Mucosa of descending colon (tissue), 3 donors: ENCODE measurements around the gene ANKS1B. TPM values are rescaled to one million over a fixed set of nuclear protein-coding genes. Genes with fewer than 3 reads are reported as not detected.

ENCODE experiments used
- ATAC-seq: fragments of 200-7000 bp; cut with Tn5 transposase; one replicate; pipeline ENCODE4 v1.9.1; 2020; ENCODE audit warnings: mild to moderate bottlenecking, moderate library complexity
- DNase-seq, 3 donors: peaks; one replicate each; pipeline ENCODE4 v3.0.0-alpha.2; 2020
- H3K36me3 ChIP-seq: fragments of 200-600 bp; one replicate; pipeline ENCODE4 v1.8.0; 2021; ENCODE audit warnings: low read depth, mild to moderate bottlenecking
- H3K4me1 ChIP-seq: fragments of 200-600 bp; one replicate; pipeline ENCODE4 v1.8.0; 2021; ENCODE audit warnings: low read depth, mild to moderate bottlenecking
- H3K4me3 ChIP-seq: fragments of 200-600 bp; one replicate; pipeline ENCODE4 v1.8.0; 2021; ENCODE audit warnings: mild to moderate bottlenecking
- H3K9me3 ChIP-seq: fragments of 200-600 bp; one replicate; pipeline ENCODE4 v1.8.0; 2021; ENCODE audit warnings: mild to moderate bottlenecking
- intact Hi-C, 2 donors: fragments of 100-400 bp; cut with DNase I in 1 of 2; cut with micrococcal nuclease in 1 of 2; formaldehyde crosslinking; loops; one replicate each; pipeline versions ENCODE4 v1.11.0 to v1.11.1; 2022; cut with DNase I, micrococcal nuclease
- total RNA-seq, 3 donors: library from RNA; stranded (reverse); fragmentation: NEBNext Ultra II Directional in 2 of 3; extraction: Animal tissue kit (Norgen Biotek cat#: 25700) in 2 of 3; gene quantifications; one replicate each; pipeline versions ENCODE4 v1.2.1 to v1.2.4, GENCODE V29; 2021 to 2023
- TF ChIP-seq, protein P1 (sequence below): fragments of 200-600 bp; IDR thresholded peaks from one replicate; pipeline ENCODE4 v1.8.0; 2022; ENCODE audit warnings: antibody characterized with exemption, mild to moderate bottlenecking
- donor health status: DM: no; HTN: no; CAD: no; lungs with moderate emphysema.
- donor health status: DM: no; HTN: no; CAD: no.
- donor health status: DM: no; HTN: yes; CAD: no.

Gene ANKS1B
- total RNA-seq, 3 donors from 2014 or later, result 1.1 to 22.2 (median 2.3) TPM

DNA sequence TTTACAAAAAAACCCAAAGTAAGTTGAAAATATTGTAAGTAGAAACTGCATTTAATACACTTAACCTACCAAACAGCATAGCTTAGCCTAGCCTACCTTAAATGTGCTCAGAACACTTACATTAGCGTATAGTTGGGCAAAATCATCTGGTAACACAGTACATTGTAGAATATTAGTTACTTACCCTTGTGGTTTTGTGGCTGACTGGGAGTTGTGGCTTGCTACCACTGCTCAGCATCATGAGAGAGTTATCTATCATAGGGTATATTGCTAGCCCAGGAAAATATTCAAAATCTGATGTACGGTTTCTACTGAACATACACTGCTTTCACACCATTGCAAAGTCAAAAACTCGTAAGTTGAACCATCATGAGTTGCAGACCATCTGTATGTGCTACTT lies 478.9 kb downstream of the ANKS1B start:
- TF ChIP-seq, protein P1, sequence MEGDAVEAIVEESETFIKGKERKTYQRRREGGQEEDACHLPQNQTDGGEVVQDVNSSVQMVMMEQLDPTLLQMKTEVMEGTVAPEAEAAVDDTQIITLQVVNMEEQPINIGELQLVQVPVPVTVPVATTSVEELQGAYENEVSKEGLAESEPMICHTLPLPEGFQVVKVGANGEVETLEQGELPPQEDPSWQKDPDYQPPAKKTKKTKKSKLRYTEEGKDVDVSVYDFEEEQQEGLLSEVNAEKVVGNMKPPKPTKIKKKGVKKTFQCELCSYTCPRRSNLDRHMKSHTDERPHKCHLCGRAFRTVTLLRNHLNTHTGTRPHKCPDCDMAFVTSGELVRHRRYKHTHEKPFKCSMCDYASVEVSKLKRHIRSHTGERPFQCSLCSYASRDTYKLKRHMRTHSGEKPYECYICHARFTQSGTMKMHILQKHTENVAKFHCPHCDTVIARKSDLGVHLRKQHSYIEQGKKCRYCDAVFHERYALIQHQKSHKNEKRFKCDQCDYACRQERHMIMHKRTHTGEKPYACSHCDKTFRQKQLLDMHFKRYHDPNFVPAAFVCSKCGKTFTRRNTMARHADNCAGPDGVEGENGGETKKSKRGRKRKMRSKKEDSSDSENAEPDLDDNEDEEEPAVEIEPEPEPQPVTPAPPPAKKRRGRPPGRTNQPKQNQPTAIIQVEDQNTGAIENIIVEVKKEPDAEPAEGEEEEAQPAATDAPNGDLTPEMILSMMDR, result no peak
- Histone ChIP-seq H3K36me3 (no peaks in the 10 kb centered on the region), H3K4me1 (no peaks in the 10 kb centered on the region), H3K9me3 (peaks cover 34% of the 10 kb centered on the region), H3K4me3 (no peak overlapping the region)
- DNase-seq (no peak), ATAC-seq (no peak)
- intact Hi-C loops, result no loop called here

DNA sequence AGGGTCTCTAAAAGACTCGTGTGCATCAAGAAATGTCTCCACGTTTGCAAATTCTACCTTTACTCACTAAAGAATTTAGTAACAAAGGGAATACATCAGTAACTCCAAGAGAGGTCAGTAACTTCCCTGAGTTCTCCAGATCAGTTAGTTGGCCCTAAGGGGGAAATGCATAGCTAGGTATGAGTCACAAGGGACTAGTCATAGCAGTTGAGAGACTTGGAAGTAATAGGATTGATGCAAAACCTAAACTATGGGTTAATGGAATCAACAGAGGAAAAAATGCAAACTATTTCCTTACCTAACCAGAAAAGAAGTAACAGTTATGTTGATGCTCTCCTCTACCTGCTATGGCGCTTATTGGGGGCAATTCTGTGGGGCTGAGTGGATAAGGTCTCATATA lies 486.0 kb downstream of the ANKS1B start:
- H3K9me3 ChIP-seq, result peaks cover 37% of the 10 kb centered on the region
- H3K4me1 ChIP-seq, result no peaks in the 10 kb centered on the region
- DNase-seq (no peak), ATAC-seq (no peak)
- TF ChIP-seq, protein P1, result no peak
- H3K36me3 ChIP-seq, result no peaks in the 10 kb centered on the region
- H3K4me3 ChIP-seq, result no peak overlapping the region
- intact Hi-C loops, result no loop called here

DNA sequence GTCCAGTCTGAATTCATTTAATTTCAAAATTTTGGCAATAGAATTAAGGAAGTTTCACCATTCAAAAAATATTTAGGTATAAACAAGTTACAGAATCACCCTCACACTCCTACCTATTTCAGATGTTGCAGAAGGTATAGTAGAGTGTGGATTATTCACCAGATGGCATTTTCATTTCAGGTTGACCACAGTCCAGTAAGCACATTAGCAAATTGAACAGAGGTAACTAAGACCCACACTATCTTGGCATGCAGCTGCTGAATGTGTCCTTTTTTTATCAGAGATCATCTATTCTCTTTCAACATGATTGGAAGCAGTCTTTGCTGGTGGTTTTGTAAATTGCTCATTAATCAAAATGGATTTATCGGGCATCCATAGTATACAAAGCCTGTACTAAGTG lies 488.9 kb downstream of the ANKS1B start:
- TF ChIP-seq, protein P1, result no peak
- Histone ChIP-seq H3K4me1 (no peaks in the 10 kb centered on the region), H3K9me3 (peaks cover 25% of the 10 kb centered on the region), H3K36me3 (no peaks in the 10 kb centered on the region), H3K4me3 (no peak overlapping the region)
- intact Hi-C loops, result no loop called here
- DNase-seq (no peak), ATAC-seq (no peak)

DNA sequence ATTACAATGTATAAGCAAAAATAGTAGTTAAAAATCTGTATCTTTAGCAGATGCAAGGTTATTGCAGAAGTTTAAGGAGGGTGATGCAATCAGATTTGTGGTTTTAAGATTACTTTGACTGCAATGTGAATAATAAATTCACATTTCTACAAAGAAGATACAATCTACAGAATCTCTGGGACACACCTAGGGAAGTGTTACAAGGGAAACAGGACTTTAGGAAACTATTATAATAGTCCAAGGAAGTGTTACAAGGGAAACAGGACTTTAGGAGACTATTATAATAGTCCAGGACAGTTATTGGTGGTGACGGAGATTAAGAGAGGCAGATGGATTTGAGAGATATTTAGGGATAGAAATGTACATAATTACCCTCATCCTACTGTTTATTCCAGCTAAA lies 491.5 kb downstream of the ANKS1B start:
- H3K4me3 ChIP-seq, result no peak overlapping the region
- intact Hi-C loops, result no loop called here
- H3K36me3 ChIP-seq, result no peaks in the 10 kb centered on the region
- ATAC-seq, result no peak
- H3K9me3 ChIP-seq, result peaks cover 25% of the 10 kb centered on the region
- TF ChIP-seq, protein P1, result no peak
- H3K4me1 ChIP-seq, result no peaks in the 10 kb centered on the region
- DNase-seq, result no peak

DNA sequence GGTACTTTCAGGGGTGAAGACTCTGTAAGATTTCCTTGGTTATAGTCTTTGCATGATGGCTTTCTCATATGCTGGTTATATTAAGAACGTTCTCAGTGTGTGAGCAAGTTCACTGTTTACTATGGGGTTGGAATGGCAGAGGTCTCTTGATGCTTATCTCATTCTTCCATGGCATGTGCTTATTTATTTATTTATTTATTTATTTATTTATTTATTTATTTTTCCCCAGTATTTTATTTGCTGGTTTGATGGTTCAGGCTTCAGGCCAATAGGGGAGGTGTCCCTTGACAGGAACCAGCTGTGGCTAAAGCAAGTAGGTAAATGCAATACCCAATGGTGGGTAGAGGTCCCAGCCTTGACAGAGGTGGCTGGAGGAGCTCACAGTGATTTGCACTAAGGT lies 498.5 kb downstream of the ANKS1B start:
- intact Hi-C loops, result no loop called here
- TF ChIP-seq, protein P1, result no peak
- Histone ChIP-seq H3K4me3 (no peak overlapping the region), H3K4me1 (no peaks in the 10 kb centered on the region), H3K9me3 (peaks cover 49% of the 10 kb centered on the region), H3K36me3 (no peaks in the 10 kb centered on the region)
- ATAC-seq (no peak), DNase-seq (no peak)

DNA sequence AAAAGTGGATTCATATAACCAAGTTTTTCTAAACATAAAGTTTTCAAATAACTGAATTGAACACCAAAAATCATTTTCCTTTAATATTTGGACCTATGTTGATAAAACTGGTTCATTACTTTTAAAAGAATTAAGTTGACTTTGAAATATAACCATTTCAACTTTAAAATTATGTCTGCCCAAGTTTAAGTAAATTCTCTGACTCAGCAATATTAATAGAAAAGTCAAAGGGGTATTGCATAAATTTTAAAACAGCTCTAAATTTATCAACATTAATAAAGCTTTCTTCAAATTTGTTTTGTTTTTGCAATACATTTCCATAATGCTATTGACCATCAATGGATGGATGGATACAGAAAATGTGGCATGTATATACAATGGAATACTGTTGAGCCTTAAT lies 505.6 kb downstream of the ANKS1B start:
- no peak for DNase-seq
- no peak for ATAC-seq
- TF ChIP-seq, protein P1, result no peak
- H3K4me1 ChIP-seq, result no peaks in the 10 kb centered on the region
- H3K36me3 ChIP-seq, result no peaks in the 10 kb centered on the region
- H3K9me3 ChIP-seq, result peaks cover 39% of the 10 kb centered on the region
- intact Hi-C loops, result no loop called here
- no peak overlapping the region for H3K4me3 ChIP-seq
